Keratinocyte (primary cell): ENCODE results near the gene ADAMTS16. TPM values are rescaled to one million over a fixed set of nuclear protein-coding genes. Genes with fewer than 3 reads are reported as not detected.

Experiments used
- DNase-seq: peaks from one replicate; pipeline ENCODE4 v3.0.0-alpha.2; 2011; ENCODE audit warnings: low read depth, missing footprints, low spot score
- FAIRE-seq: peaks from 2 replicates; lab custom pipeline; 2011; peaks lifted over from hg19 to GRCh38; lab: Jason Lieb, UNC
- H2AFZ ChIP-seq: 2 replicates; pipeline ENCODE4 v1.6.0; 2012; ENCODE audit warnings: low read length, control low read depth, inconsistent platforms; ENCODE audit not compliant: control insufficient read depth
- H3K27ac ChIP-seq: 2 replicates; pipeline ENCODE4 v1.5.1; 2011; ENCODE audit warnings: low read length; ENCODE audit not compliant: control insufficient read depth, insufficient read depth
- H3K27me3 ChIP-seq: 3 replicates; pipeline ENCODE4 v1.6.0; 2011; ENCODE audit warnings: low read length; ENCODE audit not compliant: control insufficient read depth, insufficient read depth; ENCODE audit errors: extremely low read depth
- H3K36me3 ChIP-seq, 2 experiments: 2 replicates in 1 of 2; 3 replicates in 1 of 2; pipeline ENCODE4 v1.5.1; 2011; ENCODE audit warnings: low read length in 2 of 2, mild to moderate bottlenecking in 1 of 2; ENCODE audit not compliant: control insufficient read depth in 2 of 2, insufficient read depth in 2 of 2; ENCODE audit errors: extremely low read depth in 1 of 2
- H3K4me1 ChIP-seq: 3 replicates; pipeline ENCODE4 v1.5.1; 2011; ENCODE audit warnings: low read length; ENCODE audit not compliant: control insufficient read depth, insufficient read depth; ENCODE audit errors: extremely low read depth
- H3K4me2 ChIP-seq: 3 replicates; pipeline ENCODE4 v1.6.0; 2011; ENCODE audit warnings: low read depth, low read length; ENCODE audit not compliant: control insufficient read depth, insufficient read depth; ENCODE audit errors: extremely low read depth
- H3K4me3 ChIP-seq, 3 experiments: fragments of 200-600 bp in 1 of 3; sonication (generic) in 1 of 3; 2 replicates in 2 of 3; 3 replicates in 1 of 3; pipeline ENCODE4 v1.5.1; 2011 to 2016; ENCODE audit warnings: low read length in 3 of 3, mild to moderate bottlenecking in 3 of 3, control low read depth in 2 of 3, inconsistent platforms in 1 of 3, low read depth in 1 of 3, mixed read lengths in 1 of 3, mixed run types in 1 of 3, moderate library complexity in 1 of 3; ENCODE audit not compliant: control insufficient read depth in 2 of 3, insufficient read depth in 2 of 3; ENCODE audit errors: extremely low read depth in 1 of 3
- H3K79me2 ChIP-seq: 2 replicates; pipeline ENCODE4 v1.6.0; 2012; ENCODE audit warnings: low read length; ENCODE audit not compliant: control insufficient read depth, insufficient read depth
- H3K9ac ChIP-seq: 3 replicates; pipeline ENCODE4 v1.6.0; 2011; ENCODE audit warnings: low read length; ENCODE audit not compliant: control insufficient read depth, insufficient read depth; ENCODE audit errors: extremely low read depth
- H3K9me1 ChIP-seq: 3 replicates; pipeline ENCODE4 v1.6.0; 2011; ENCODE audit warnings: low read length; ENCODE audit not compliant: control insufficient read depth, insufficient read depth; ENCODE audit errors: extremely low read depth
- H3K9me3 ChIP-seq: 2 replicates; pipeline ENCODE4 v1.5.1; 2012; ENCODE audit warnings: low read depth, low read length; ENCODE audit not compliant: control insufficient read depth
- H4K20me1 ChIP-seq: 3 replicates; pipeline ENCODE4 v1.6.0; 2011; ENCODE audit warnings: low read length; ENCODE audit not compliant: control insufficient read depth, insufficient read depth; ENCODE audit errors: extremely low read depth
- CTCF ChIP-seq, 3 experiments: IDR thresholded peaks in 1 of 3; conservative IDR thresholded peaks in 1 of 3; optimal IDR thresholded peaks in 1 of 3; 2 replicates in 2 of 3; 3 replicates in 1 of 3; pipeline versions ENCODE3 to v1.5.1; 2011; ENCODE audit warnings: low read length in 3 of 3, mild to moderate bottlenecking in 3 of 3, moderate library complexity in 2 of 3, control low read depth in 1 of 3, inconsistent platforms in 1 of 3; ENCODE audit not compliant: insufficient read depth in 2 of 3; ENCODE audit errors: extremely low read depth in 1 of 3
- EZH2 ChIP-seq: IDR thresholded peaks from one replicate; pipeline ENCODE4 v1.6.1; 2012; ENCODE audit warnings: inconsistent platforms, mild to moderate bottlenecking, low read length, moderate library complexity
- dilution Hi-C: fragments of 300-500 bp; cut with MboI; formaldehyde crosslinking; loops from one replicate; pipeline ENCODE4 v1.7.0; 2020; ENCODE audit warnings: low sequenced_read_pairs; ENCODE audit not compliant: extremely low pct_ligation_motif_present
- polyA plus RNA-seq, 5 experiments: library from polyadenylated mRNA; depleted of rRNA in 3 of 5; stranded (reverse) in 3 of 5; stranded (forward) in 1 of 5; unstranded in 1 of 5; fragments of >200 nt; gene quantifications; 1 replicate in 1 of 5; 2 replicates in 3 of 5; 3 replicates in 1 of 5; pipeline versions ENCODE4 v1.2.1 to v1.2.3, GENCODE V29; 2011 to 2012; ENCODE audit warnings: missing spikeins in 2 of 5, low read depth in 1 of 5, low replicate concordance in 1 of 5

ADAMTS16 gene
- polyA plus RNA-seq, 1 donor (not counting 4 experiments of a cell fraction or from before 2014, with no cell fraction given) = not detected

DNA sequence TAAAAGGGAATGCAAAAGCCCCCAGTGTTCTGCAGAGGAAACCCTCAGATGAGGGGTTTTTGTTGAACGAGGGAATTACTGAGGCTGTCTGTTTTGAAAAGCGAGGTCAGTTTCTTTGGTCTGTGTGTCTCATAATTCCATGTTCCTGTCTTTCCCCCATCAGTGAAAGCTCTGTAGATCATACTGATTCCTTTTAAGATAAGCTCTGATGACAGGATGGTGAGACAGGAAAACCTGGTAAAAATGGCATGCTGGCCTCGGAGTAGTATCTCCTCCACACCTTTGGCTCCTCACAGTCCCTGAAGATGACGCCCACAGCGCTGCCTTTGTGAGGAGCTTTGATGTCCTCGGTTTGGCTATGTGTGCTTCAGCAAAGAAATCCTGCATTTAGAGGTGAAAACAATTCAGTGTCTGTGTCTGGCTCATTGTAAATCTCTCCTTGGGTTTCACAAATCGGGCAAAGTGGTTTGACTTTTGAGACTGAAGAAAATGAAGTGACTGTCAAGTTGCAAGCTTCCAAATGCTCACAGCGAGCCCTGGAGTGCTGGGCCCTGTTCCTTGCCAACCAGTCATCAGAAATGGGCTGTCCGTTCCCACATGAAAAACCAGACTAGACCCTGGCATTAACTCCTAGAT is 157.4 kb downstream of the ADAMTS16 start:
- Histone ChIP-seq H3K27ac (no peak overlapping the region), H3K9ac (no peak overlapping the region), H3K4me3 (no peak overlapping the region), H3K79me2 (no peaks in the 10 kb centered on the region), H3K36me3 (no peaks in the 10 kb centered on the region), H3K9me3 (no peaks in the 10 kb centered on the region), H3K4me2 (no peak overlapping the region), H4K20me1 (no peaks in the 10 kb centered on the region), H3K9me1 (no peaks in the 10 kb centered on the region), H2AFZ (no peak overlapping the region), H3K27me3 (peaks cover 5% of the 10 kb centered on the region), H3K4me1 (no peaks in the 10 kb centered on the region)
- dilution Hi-C loops = no loop called here
- TF ChIP-seq EZH2 = no peak
- no peak for TF ChIP-seq CTCF (optimal IDR thresholded peaks at IDR 0.05 in 1 of 3, IDR thresholded peaks at IDR 0.05 in 1 of 3, conservative IDR thresholded peaks at IDR 0.05 in 1 of 3; ENCODE audit: extremely low read depth in 1 of 3, insufficient read depth in 2 of 3, low read length in 3 of 3)
- DNase-seq (no peak), FAIRE-seq (no peak)

DNA sequence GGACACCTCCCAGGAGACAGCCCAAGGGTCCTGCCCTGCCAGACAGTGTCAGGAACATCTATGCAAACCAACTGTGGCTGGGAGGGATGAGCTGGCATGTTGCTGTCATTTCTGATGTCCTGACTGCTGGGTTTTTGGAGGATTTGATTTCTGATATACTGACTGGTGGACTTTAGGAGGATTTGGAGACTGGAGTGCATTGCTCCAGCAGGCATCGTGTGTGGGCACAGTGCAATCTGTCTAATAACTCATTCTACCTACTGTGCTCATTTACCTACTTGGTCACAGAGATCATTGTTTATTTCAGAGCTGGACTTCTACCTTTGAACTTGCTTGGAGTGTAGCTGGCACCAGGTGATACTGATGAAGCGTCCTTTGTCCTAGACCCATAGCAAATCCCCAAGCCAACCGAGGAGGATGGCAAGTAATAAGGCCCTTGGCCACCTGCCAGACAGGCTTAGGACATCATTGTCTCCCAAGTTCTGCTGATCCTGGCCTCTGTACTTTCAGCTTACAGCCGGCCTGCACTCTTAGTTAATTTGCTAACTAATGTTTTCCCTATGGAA is 158.0 kb downstream of the ADAMTS16 start:
- no peaks in the 10 kb centered on the region for H3K9me1 ChIP-seq

More for the DNA sequence above, 158.0 kb downstream of the ADAMTS16 start:
- H3K79me2 ChIP-seq = no peaks in the 10 kb centered on the region
- H2AFZ ChIP-seq = no peak overlapping the region
- H3K9me3 ChIP-seq = no peaks in the 10 kb centered on the region
- no peak overlapping the region for H3K4me3 ChIP-seq
- dilution Hi-C loops = no loop called here
- H4K20me1 ChIP-seq = no peaks in the 10 kb centered on the region
- H3K4me2 ChIP-seq = no peak overlapping the region
- DNase-seq (no peak), FAIRE-seq (no peak)
- no peak overlapping the region for H3K27ac ChIP-seq
- H3K27me3 ChIP-seq = peaks cover 5% of the 10 kb centered on the region
- no peaks in the 10 kb centered on the region for H3K36me3 ChIP-seq
- no peak for TF ChIP-seq CTCF (optimal IDR thresholded peaks at IDR 0.05 in 1 of 3, IDR thresholded peaks at IDR 0.05 in 1 of 3, conservative IDR thresholded peaks at IDR 0.05 in 1 of 3; ENCODE audit: extremely low read depth in 1 of 3, insufficient read depth in 2 of 3, low read length in 3 of 3)
- TF ChIP-seq EZH2 = no peak
- no peaks in the 10 kb centered on the region for H3K4me1 ChIP-seq
- H3K9ac ChIP-seq = no peak overlapping the region
